Measurements from ENCODE around the gene BAIAP3. TPM values are rescaled to one million over a fixed set of nuclear protein-coding genes. Genes with fewer than 3 reads are reported as not detected.

Gene BAIAP3
- total RNA-seq, 1 experiment from 2014 or later = 0.11 TPM

DNA sequence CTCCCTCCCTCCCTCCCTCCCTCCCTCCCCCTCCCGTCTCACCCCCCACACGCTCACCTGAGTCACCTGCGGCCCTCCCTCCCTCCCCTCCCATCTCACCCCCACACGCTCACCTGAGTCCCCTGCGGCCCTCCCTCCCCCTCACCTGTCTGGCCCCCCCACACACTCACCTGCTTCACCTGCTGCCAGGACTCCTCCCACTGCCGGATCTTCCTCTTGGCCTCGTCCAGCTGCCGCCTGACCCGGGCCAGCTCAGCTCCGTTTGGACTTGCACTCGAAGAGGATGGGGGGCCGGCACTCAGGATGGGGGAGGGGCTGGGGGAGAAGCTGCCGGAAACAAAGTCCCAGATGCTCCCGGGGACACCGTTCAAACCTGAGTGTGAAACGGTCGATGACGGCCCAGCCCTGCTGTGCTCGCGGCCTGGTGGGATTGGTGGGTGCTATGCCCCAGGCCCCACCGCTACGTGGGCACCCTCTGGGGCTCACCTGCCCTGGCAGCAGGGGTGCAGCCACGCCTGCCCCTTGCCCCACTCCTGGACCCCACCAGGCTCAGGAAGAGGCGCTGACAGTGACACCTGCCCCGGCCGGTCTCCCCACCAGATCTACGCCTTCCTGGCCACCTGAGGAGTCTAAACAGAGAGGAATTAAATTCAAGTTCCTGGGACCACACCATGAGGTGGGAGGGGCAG, 34.2 kb downstream of the BAIAP3 start:
- no peak for DNase-seq (ENCODE audit: low read depth)

DNA sequence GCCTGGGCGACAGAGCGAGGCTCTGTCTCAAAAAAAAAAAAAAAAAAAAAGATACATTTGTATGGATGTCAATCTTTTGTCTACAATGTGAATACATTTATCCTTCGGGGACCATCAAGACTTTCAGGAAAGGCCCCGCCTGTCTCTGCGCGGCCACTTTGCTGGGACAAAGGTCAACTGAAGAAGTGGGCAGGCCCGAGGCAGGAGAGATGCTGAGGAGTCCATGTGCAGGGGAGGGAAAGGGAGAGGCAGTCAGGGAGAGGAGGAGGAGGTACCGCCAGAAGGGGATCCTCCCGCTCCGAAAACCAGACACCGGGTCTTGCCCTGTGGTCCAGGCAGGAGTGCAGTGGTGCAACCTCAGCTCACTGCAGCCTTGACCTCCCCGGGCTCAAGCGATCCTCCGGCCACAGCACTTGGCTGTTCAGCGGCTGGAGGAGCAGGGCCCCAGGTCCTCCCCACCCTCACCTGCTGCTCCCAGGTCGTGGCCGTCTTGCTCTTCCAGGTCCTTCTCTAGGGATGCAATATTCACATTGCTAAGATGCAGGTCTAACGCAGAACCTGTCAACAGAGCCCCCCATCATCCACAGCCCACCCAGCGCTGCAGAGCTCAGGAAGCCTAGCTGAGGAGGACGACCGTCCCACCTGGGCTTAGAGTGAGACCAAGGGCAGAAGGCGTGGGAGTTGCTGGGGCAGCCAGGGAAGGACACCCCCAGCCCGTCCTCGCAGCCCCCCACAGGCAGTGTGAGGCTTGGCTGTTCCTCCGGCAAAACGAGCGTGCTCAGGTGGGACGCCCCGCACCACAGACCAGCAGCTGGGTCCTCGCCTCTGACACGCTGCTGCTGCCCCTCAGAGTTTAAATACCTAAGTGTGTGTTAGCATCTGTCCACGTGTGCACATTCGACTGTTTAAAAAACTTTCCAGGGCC, 37.9 kb downstream of the BAIAP3 start:
- DNase-seq (ENCODE audit: low read depth) = no peak

DNA sequence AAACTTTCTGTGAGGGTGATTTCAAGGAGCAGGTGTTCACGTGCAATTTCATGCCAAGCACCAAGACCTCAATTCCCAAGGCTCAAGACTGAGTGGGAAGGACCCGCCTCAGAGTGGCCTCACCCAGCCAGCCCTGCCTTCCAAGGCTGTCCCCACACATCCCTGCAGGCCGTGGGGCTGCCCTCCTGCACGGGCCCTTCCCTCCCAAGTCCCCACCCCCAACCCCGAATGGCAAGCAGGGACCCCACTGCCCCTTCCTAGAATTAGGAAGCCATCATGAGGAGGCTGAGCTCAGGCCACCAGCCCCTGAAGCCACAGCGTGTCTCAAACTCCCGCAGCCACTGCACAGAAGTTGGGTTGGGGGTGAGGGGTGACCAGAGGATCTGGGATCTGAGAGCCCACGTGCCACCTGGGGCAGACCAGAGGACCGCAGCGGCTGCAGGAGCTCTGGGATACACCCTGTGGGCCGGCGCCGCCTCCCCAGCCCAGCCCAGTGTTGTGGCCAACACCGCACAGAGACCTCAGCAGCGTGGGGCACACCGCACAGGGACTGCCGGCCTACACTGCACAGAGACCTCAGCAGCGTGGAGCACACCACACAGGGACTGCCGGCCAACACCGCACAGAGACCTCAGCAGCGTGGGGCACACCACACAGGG, 39.0 kb downstream of the BAIAP3 start:
- DNase-seq (ENCODE audit: low read depth) = no peak

DNA sequence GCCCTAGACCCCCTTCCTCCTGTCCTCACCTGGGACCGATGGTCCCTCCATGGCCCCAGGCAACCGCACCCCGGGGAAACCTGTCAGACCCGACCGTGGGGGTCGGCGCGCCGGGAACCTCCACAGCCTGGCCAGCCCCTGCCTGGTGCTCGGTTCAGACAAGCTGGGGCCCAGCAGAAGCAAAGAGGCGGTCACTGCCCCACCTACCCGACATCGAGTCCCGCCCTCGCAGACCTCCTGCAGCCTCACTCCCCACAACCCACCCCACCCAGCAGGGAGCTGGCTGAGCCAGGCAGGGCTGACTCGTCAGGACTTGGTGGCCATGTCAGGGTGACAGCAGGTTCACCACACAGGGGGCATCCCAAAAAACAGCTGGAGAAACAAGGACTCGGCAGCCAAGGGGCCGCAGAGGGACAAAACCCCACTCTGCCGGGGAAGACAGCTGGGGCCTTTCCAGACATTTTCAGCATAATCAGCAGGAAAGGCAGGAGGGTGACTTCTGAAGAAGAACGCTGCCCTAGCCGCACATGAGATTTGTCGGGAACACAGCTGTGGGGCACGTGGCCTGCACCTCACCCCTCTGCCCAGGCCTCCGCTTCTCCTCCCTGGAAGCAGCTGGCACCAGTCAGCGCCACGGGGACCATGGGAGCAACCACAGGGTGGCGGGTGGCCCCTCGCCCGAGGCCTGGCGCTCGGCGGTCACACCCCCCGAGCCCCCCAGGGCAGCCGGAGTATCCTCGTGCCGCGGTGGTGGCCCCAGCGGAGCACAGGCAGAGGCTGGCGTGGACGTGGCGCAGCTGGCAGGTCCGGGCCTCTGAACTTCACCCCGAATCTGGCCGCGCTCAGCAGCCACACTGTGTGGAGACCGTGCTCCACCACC, 41.2 kb downstream of the BAIAP3 start:
- no peak for DNase-seq (ENCODE audit: low read depth)

DNA sequence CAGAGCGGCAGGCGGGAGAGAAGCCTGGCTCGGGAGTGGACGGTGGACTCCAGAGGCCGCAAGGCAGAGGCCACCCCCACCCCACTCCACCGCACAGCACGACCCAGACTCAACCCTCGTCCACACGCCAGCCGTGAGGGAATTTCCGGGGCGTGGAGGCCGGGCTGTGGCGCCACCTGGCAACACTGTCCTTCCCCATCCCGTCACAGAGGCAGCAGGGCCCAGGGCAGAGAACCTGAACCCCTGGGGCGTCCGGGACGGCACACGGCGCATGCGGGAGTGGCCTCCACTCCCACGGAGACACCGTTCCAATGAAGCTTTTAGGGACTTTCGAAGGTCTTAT, 41.8 kb downstream of the BAIAP3 start:
- DNase-seq (ENCODE audit: low read depth) = no peak

DNA sequence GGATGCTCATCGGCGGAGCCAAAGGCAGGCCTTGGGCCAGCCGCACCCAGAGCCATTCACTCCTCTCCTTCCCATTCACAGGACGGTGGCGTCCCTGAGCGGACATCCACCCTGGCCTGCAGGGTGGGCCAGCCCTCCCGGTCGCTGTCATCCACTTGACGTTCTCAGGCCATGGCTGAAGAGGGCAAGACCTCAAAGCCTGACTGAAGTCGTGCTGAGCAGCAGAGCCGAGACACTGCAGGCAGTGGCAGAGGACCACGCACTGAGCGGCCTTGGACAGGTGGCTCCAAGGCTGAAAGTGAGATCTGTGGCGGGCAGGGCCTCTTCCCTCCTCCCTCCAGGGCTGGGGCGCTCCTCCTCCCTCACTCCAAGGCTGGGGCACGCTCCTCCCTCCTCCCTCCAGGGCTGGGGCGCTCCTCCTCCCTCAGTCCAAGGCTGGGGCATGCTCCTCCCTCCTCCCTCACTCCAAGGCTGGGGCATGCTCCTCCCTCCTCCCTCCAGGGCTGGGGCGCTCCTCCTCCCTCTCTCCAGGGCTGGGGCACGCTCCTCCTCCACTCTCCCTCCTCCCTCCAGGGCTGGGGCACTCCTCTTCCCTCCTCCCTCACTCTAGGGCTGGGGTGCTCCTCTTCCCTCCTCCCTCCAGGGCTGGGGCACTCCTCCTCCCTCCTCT, 42.4 kb downstream of the BAIAP3 start:
- no peak for DNase-seq (ENCODE audit: low read depth)

DNA sequence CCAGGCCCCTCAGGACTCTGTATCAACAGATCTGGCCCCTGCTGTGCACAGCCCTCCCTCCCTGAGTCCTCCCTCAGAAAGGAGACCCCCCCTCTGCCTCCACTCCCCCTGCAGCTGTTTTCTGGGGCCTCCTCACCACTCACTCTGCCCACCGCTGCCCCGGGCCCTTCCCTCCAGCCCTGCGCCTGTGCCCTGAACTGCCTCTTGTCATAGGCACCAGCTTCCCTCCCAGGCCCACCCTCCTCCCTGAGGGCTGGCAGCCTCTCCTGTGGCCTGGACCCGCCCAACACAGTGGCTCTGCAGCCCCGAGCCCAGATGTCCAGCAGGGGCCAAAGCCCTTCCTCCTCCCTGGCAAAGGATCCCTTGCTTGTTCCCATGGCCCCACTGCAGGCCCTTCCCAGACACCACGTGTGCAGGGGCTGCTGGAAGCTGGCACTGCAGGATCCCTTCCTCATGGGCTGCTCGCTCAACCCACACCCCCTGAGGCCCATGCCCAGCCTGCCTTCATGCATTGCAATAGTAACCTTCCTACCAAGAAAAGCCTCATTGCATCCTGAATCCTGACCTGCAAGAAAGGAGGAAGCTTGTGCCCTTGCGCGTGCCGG, 44.1 kb downstream of the BAIAP3 start:
- no peak for DNase-seq (ENCODE audit: low read depth)

DNA sequence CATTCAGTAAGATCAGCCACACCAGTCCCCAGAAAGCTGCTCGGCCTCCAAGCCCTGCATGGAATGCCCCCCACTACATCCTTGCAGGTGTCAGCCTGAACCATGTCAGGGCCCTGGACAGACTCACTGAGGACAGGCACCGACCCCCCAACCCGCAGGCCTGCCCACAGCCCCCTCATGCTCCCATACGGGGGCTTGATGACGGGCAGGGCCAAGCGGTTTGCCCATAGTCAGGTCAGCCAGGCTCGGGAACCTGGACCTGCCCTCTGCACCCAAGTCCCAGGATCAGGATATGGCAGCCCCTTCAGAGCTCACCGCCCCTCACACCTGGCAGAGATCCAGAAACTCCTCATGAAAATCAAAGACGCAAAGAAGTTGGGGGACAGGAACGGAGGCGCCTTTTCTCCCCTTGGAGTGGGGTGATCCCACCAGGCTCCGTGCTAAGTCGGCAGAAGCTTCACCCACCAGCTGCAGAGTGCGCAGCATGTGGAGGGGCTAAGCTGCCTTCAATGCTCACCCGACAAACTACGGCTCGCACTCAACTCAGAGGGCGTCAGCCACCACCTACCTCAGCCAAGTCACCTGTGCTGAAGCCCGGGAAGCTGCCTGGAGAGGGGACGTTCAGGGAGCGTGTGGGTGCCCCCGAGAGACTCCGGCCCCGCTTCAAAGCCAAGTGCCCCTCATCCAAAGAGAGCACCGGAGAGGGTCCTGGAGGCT, 44.8 kb downstream of the BAIAP3 start:
- no peak for DNase-seq (ENCODE audit: low read depth)

DNA sequence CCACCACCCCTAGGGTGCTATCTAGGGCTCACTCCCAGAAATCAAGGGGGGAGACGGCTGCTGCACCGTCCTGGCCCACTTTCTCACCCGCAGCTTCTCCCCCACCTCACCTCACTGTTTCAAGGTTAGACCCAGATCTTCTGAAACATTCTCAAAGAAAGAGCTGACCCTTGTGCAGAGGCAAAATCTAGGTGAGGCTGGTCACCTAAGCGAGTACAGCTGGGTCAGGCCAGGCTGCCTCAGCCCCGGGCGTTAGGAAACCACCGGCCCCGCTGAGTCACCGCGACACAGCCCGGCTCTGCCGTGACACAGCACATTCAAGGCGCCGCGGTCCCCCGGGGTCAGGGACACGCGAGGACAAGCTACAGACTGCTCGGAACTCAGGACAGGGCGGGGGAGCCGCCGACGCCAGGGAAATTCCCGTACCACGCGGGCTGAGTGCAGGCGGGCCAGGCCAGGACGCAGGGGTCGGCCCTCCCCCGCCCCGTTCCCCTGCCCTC, 45.4 kb downstream of the BAIAP3 start:
- DNase-seq (ENCODE audit: low read depth) = peak; percentile 84

DNA sequence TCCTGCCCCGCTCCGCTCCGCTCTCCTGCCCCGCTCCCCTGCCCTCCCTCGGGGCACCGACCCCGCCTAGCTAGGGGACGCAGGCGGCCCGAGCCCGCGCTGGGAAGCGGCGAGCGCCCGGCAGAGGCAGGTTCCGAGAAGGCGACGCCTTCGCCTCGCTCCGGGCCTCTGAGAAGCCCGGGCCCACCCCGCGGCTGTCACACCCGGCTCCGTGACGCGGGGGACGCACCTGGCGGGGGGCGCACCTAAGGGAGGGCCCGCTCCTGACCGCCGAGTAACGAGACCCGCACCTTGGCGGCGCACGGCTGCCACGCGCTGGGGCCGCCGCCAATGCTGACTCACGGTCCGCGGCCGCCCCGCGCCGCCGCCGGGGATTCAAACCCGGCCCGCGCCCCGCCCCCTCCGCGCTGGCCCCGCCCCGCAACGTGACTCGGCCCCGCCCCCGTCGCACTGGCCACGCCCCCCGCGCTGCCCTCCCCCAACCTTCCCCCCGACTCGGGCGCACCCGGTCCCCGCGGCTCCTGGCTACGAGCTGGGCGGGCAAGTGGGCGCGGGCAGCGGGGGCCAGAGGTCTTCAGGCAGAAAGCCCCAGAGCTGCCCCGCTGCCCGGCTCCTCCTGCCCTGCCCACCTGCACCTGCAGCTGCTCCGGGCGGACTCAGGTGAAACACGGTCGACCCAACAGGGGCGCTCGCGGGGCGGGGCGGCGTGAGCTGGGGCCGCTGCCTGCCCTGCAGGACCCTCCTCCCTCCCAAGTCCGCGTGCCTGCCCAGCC, 46.0 kb downstream of the BAIAP3 start:
- peak; percentile 78 for DNase-seq (ENCODE audit: low read depth)

DNA sequence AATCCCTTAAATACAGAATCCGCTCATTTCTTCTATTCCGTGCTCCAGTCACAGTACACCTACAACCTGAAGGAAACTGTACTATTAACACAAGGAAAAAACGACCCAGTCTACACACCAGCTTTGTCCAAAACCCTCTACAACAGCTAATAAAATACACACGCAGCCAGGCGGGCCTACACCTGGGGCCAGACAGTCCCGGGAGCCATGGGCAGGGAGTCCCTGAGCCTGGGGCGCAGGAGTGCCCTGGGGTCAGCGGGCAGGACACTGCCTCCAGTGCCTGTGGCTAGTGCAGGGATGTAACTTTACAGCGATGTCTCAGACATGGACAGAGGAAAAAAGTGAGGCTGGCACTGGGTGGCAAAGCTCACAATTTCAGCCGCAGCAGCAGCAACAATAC, 46.8 kb downstream of the BAIAP3 start:
- DNase-seq (ENCODE audit: low read depth) = no peak

DNA sequence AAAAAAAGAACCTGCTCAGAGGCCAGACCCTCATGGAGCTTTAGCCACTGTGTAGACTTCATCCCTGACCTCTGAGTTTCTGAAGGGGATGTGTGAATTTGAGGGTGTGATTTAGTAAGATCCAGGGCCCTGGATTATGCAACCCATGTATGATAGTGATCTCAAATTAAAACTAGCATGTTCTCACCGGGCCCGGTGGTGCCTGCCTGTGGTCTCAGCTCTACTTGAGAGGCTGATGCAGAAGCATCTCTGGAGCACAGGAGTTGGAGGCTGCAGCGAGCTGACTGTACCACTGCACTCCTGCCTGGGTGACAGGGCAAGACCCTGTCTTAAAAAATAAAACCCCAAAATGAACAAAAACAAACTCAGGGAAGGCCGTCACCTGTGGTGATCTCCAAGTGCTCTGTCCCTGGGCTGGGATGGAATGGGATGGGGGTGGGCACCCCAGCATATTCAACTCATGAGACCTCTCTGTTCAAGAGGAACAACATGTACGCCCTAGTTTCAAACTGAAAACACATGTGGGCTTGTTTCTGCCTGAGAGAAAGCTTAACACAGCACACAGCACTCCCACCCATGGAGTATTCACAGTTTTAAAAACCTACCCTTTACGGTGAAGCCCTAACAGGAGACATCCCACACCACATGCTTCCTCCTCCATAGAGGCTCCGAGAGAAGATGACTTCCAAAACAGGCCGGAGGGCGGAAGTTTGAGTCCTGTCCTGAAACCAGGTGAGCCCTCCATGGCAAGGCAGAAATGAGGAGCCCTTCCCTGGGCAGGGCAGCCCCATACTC, 48.4 kb downstream of the BAIAP3 start:
- no peak for DNase-seq (ENCODE audit: low read depth)

DNA sequence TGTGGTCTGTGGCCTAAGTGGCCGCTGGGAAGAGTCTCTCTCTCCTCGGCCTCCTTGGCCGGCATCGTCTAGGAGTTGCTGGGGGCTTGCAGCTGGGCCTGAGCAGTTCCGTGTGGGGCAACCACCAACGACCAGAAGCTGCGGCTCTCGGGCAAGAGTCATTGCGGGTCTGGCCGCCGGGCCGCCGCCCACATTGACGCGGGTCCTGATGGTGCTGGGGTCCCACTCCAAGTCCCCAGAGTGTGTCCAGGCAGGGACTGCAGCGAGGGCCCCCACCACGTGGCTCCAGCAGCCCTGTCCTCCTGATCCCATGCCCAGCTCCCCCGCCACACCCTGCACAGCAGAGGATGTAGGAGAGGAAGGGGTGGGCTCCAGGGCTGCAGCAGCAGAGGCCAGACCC, 50.1 kb downstream of the BAIAP3 start:
- DNase-seq (ENCODE audit: low read depth) = no peak

DNA sequence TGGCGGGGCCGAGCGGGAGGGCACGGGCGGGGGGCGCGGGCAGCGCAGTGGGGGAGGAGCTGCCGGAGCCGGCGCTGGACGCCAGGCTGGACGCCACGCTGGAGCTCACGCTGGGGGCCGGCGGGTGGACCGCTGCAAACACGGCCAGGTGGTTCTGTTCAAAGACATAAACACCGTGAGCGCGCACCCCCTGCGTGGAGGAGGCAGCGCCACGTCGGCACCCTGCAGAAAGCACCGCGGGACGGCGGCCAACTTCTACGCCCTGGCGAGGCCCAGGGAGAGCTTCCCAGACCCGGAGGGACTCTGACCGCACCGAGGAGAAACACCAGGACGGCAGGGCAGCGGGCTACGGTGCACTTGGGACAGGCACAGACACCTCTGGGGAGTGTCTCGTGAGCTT, 51.8 kb downstream of the BAIAP3 start:
- no peak for DNase-seq (ENCODE audit: low read depth)

DNA sequence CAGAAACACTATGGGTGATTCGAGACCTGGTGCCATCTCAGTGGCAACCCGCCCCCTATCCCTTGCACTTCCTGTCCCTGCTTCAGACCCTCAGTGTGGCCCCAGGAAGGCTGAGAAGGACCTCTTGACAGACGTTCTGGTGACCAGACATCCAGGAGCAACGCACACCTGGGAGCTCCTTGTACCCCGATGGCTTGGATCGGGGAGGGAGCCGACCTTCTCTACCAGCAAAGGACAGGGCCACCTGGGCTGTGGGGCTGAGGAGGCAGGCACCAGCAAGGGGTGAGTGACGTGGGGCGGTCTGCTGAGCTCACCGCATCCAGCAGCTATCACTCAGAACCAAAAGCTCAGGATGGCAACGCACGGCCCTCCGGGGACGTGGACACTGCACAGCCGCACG, 53.9 kb downstream of the BAIAP3 start:
- DNase-seq (ENCODE audit: low read depth) = no peak

DNA sequence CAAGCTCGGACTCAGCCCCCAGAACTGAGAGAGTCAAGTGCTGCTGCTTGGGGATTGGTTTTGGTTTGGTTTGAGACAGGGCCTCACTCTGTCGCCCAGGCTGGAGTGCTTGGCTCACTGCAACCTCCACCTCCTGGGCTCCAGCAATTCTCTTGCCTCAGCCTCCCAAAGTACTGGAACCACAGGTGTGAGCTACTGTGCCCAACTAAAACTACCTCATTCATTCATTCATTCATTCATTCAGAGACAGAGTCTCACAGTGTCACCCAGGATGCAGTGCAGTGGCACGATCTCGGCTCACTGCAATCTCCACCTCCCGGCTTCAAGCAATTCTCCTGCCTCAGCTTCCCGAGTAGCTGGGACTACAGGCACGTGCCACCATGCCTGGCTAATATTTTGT, 56.3 kb downstream of the BAIAP3 start:
- DNase-seq (ENCODE audit: low read depth) = no peak

DNA sequence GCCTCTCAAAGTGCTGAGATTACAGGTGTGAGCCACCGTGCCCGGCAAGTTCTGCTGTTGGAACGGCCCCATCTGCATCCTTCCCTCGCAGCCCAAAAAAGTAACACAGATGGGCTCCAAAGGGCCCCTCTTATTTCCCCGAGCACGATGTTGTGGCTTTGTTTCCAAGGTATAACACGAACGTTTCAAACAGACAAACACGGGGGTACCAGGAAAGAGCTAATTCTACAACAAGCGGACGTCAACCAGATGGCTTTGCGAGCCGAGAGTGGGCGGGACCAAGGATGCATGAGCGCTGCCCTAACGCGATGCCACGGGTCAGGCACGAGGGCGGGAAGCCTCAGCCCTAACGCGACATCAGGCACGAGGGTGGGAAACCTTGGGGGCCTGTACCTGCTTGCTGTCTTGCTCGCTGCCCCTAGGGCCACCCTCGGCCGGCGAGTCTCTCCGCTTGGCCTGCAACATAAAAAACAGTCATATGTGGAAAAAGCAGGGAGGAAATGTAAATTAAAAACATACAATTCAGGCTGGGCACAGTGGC, 56.9 kb downstream of the BAIAP3 start:
- no peak for DNase-seq (ENCODE audit: low read depth)

DNA sequence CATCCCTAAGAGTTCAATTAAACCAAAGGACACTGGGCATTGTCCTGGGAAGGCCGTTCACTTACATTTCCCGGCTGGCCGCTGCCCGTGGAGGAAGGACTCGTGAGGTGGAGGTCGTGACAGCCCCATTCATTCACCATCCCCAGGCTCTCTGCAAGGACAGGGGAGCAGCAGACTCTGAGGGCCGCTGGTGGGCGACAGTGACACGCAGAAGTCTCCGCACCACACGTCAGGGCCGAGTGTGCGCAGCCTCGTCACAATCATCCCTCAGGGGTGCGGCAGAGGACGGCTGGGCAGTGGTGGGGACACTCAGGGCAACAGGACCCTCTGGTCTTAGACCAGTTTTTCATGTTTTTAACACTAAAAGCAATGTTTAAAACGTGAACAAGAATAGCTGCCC, 59.4 kb downstream of the BAIAP3 start:
- DNase-seq (ENCODE audit: low read depth) = no peak

Measured in Daoy (cell line).